GM19043 (cell line): ENCODE data around the gene NKX2-8.

Experiments used
- ATAC-seq: cut with Tn5 transposase; IDR thresholded peaks from one replicate; pipeline ENCODE4 v1.9.1; 2021; ENCODE audit warnings: low read depth; ENCODE audit not compliant: unreplicated experiment

NKX2-8 gene

GRCh38 chr14:36582011-36582873 is at the start of gene NKX2-8:
Gene NKX2-8 (minus strand): TSS chr14:36582614. CDS start chr14:36582389, 225 bp downstream.
- no peak for ATAC-seq

- no peak for ATAC-seq
Observed at GRCh38 chr14:36627981-36628380, 45.6 kb upstream of the NKX2-8 start.

- no peak for ATAC-seq
Observed at GRCh38 chr14:36626151-36626550, 43.7 kb upstream of the NKX2-8 start.

- ATAC-seq = no peak
Observed at GRCh38 chr14:36625436-36625835, 43.0 kb upstream of the NKX2-8 start.

- ATAC-seq = no peak
Observed at GRCh38 chr14:36625014-36625413, 42.6 kb upstream of the NKX2-8 start.

DNA sequence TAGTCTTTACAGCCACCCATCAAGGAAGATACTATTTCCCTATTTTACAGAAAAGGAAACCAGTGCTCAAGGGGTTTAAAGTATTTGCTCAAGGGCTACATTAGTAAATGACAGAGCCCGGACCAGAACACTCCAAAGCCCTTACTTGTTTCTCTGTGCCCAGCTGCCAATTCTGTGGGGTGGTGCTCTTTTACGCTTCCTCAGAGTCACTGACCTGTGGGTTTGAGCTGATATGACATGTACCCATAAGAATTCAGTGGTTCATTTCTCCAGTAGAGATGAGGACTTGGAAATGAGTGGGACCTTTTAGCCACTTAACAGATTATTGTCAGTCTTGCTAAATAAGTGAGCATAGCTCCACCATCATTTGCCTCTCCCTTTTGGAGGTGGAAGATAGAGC is 37.4 kb upstream of the NKX2-8 start:
- no peak for ATAC-seq

- no peak for ATAC-seq
Observed at GRCh38 chr14:36619131-36619530, 36.7 kb upstream of the NKX2-8 start.

- ATAC-seq = no peak
Observed at GRCh38 chr14:36618641-36619040, 36.2 kb upstream of the NKX2-8 start.

DNA sequence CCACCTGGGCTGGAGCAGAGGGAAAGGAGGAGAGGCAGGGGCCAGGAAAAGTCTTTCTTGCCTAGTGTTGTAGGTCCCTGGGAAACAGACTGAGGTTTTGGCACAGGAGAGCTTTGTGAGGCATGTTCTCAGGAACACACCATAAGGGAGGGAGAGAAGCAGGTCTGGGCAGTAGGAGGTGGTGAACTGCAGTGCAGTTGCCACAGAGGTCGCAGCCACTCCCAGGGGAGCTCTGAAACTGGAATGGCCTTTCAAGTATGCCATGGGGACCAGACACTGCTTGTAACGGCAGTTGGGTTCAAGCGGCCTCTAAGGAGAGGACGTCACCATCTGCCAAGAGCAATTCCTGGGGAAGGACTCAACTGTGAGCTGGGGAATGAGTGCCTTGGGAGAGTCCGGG is 35.4 kb upstream of the NKX2-8 start:
- ATAC-seq = no peak

GRCh38 chr14:36605506-36605857 is 23.1 kb upstream of the NKX2-8 start:
- no peak for ATAC-seq

- ATAC-seq = no peak
Observed at GRCh38 chr14:36604757-36605505, 22.5 kb upstream of the NKX2-8 start.

- ATAC-seq = no peak
Observed at GRCh38 chr14:36600431-36600830, 18.0 kb upstream of the NKX2-8 start.

- ATAC-seq = no peak
Observed at GRCh38 chr14:36591482-36591881, 9.1 kb upstream of the NKX2-8 start.

GRCh38 chr14:36588788-36589187 is 6.4 kb upstream of the NKX2-8 start:
- no peak for ATAC-seq

DNA sequence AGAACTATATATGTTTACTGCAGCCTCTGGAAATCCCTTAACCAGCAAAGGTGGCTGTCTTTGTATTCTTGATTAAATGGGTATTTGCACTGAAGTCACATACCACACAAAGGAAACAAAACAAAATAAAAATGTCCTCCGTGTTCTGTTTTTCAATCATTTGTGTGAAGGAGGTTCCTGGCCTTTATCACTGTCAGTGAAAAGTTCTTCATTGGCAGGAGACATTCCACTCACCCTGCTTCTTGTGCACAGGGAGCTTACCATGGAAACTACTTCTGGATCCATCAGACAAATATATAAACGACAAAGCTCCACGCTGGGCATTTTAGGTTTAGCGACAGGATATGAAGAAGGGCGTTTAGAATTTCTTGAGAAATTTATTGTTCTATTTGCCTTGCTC is 5.7 kb upstream of the NKX2-8 start:
- ATAC-seq = no peak

DNA sequence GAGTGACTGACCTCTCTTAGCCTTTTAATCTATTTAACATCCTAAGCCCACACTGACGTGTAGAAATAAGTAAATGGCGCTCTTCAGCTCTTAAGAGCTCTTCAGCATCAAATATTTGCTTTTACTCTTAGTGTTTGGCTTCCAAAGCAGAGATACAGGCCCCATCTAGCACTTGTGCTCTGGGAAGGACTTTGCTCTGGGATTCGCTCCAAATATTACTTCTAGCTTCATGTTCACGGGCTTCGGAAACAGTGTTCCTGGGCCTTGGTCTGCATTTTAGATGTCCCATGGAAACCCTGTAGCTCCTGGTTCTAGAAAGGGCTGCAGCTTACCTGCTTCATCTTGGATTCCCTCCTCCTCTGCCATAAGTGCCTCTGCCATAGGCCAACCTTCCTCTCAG is 2.7 kb upstream of the NKX2-8 start:
- ATAC-seq = no peak

DNA sequence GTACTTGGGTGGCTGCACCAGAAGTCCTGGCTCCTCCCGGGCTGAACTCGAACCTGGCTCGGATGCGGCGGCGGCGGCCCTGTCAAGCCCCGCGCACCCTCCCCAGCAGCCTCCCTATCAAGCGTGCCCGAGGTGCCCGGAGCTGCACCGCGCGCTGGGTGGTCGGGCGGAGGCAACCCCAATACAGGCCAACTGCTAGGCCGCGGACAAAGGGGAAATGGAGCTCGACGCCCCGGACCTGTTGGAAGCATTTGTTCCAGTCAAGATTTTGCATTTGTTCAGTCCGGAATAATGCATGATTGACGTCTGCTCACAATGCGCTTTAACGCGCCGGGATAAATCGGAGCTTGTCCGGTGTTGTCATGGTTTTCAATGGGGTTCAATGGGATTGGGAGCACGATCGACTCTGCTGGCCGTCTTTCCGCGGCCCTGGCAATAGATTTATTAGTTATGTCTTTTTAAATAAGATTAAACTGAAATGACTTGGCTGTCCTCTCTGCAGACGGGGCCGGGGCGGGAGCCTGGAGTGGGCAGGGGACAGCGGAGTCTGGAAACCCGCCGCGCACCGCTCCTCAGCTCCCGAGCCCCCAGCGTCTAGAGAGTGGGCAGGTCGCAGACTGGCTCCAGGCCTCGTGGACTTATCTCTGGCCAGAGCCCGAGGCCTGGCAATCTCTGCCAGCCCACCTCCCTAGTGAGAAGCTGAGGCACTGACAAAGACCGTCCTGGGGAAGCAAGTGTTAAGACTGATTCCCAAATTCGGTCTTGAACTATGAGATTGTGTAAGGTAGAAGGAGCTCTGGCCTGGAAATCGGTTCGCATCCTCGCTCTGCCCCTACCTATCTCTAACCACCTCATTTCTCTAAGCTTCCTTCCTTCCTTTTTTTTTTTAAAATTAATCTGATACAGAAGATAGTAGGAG is 1.7 kb upstream of the NKX2-8 start:
- ATAC-seq = no peak

- ATAC-seq = no peak
Observed at GRCh38 chr14:36583242-36583892, 953 bp upstream of the NKX2-8 start.

DNA sequence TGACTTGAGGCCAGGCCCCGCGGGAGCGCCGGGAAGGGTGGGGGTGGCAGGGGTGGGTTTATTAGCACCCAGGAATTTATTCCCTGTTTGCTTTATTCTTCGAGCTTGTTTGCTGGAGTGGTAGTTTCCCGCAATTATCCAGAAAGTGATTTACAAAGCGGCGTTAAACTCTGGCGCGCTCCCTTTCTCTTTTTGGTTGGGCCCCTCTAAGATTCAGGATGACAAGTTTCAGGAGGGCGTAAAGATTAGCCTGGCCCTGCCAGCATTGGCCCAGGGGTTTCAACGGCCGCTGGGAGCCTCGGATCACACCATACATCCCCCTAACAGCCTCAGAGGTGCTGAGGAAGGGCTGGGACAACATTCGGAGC is 444 bp upstream of the NKX2-8 start:
- no peak for ATAC-seq
